Activated CD4-positive, alpha-beta T cell treated with anti-CD3 and anti-CD28 coated beads, Interleukin-2, amount 50 U/mL, for 4 hours (primary cell): ENCODE results near the gene FGF22.

Experiments used
- DNase-seq, 2 experiments: peaks; one replicate each; pipeline ENCODE4 v3.0.0-alpha.2; 2020

Gene FGF22

DNA sequence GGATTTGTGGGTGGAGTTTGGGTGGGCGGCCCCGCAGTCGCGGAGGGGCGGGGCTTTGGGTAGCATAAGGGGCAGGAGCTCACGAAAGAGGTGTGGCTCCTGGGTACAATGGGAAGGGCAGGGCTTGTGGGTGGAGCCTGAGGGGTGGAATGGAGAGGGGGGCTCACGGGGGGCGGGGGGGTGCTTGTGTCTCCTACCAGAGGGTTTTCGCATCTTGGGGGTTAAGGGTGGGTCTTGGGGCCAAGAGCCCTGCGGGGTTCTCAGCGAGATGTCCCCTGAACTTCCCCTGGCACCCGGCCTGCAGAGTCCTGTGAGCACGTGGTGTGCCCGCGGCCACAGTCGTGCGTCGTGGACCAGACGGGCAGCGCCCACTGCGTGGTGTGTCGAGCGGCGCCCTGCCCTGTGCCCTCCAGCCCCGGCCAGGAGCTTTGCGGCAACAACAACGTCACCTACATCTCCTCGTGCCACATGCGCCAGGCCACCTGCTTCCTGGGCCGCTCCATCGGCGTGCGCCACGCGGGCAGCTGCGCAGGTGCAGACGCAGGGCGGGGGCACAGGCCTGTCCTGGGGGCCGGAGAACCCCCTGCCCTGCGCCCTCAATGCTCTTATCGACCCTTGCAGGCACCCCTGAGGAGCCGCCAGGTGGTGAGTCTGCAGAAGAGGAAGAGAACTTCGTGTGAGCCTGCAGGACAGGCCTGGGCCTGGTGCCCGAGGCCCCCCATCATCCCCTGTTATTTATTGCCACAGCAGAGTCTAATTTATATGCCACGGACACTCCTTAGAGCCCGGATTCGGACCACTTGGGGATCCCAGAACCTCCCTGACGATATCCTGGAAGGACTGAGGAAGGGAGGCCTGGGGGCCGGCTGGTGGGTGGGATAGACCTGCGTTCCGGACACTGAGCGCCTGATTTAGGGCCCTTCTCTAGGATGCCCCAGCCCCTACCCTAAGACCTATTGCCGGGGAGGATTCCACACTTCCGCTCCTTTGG lies 41.6 kb downstream of the FGF22 start:
- peak in 1 of 2 experiments; percentile 14 for DNase-seq

DNA sequence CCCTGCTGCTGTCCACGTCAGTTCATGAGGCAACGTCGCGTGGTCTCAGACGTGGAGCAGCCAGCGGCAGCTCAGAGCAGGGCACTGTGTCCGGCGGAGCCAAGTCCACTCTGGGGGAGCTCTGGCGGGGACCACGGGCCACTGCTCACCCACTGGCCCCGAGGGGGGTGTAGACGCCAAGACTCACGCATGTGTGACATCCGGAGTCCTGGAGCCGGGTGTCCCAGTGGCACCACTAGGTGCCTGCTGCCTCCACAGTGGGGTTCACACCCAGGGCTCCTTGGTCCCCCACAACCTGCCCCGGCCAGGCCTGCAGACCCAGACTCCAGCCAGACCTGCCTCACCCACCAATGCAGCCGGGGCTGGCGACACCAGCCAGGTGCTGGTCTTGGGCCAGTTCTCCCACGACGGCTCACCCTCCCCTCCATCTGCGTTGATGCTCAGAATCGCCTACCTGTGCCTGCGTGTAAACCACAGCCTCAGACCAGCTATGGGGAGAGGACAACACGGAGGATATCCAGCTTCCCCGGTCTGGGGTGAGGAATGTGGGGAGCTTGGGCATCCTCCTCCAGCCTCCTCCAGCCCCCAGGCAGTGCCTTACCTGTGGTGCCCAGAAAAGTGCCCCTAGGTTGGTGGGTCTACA lies 43.1 kb downstream of the FGF22 start:
- DNase-seq: no peak

DNA sequence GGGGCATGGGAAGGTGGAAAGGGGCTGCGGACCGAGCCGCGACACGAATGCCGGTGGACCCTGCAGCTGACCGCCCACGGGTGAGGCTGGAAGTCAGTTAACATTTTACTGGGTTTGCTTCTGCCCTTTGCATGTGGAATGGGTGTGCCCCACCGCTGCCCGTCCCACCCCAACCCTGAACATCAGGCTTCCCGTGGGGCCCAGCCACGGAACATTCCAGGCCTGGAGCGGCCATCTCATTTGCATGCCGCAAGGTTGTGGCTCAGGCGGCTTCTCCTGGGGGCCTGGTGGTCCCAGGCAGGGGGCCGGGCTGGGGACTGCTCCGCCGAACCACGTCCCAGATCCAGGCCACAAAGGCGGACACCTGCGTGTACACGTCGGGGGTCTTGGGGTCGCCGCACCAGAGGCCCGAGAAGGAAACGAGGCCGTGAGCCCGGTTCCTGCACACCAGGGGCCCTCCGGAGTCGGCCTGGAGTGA lies 45.8 kb downstream of the FGF22 start:
- no peak for DNase-seq

DNA sequence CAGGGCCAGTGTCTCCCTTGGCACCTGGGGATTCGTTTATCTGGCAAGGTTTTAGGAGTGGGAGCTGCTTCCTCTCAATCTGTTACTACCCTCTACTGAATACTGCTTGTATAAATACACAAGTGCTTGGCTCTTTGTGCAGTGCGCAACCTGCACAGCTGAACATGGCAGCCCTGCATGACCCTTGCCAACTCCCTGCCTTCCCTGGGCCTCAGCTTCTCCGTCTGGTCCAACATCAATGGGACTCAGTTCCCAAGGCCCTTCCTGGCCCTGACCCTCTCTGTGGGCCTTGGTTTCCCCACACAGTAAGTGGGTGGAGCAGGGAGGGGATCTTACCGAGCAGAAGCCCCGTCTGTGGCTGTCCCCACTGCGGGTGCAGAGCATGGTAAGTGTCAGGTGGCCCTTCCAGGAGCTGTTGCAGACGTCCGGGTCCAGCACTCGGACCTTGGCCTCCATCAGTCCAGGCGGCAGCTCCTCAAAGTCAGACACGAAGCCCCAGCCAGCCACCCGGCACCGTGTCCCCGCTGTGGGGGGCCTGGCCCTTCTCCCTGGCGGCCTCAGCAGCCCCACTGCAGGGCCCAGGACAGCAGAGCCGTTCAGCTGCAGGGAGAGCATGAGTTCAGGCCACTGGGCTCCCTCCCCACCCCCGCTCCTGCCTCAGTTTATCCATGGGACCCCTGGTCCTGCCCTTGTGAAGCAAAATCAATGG lies 47.1 kb downstream of the FGF22 start:
- DNase-seq: no peak

DNA sequence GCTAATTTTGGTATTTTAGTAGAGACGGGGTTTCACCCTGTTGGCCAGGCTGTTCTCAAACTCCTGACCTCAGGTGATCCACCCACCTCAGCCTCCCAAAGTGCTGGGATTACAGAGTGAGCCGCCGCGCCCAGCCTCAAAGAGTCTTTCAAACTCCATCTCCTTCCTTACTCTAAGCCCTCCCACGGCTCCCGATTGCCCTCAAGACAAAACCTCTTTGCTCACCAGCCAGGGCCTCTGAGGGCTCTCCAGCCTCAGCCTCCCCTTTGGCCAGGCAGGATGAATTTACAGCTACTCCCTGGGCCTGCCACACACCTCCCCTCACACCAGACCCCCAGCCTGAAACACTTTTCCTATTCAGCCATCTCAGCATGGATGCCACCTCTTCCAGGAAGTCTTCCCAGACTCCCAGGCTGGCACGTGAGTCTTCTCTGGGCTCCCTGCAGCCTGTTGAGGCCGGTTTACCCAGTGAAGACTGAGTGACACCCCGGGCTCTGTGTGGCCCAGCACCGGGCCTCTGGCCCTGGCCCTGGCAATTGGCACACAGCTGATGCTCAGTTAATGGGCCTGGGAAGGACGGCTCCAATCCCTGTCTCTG lies 48.0 kb downstream of the FGF22 start:
- no peak for DNase-seq

DNA sequence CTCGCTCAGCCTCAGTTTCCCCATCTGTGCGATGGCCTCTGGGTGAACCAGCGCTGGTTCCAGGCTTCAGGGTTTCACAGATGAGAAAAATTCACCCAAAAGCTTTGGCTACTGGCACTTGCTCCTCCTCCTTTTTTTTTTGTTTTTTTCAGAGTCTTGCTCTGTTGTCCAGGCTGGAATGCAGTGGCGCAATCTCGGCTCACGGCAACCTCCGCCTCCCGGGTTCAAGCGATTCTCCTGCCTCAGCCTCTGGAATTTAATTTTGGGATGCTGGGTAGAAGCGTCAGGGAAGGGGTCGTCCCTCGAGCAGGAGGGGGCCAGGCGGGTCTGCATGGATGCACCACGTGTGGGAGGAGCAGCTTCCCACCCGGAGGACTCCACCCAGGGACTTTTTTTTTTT lies 48.5 kb downstream of the FGF22 start:
- DNase-seq: no peak

DNA sequence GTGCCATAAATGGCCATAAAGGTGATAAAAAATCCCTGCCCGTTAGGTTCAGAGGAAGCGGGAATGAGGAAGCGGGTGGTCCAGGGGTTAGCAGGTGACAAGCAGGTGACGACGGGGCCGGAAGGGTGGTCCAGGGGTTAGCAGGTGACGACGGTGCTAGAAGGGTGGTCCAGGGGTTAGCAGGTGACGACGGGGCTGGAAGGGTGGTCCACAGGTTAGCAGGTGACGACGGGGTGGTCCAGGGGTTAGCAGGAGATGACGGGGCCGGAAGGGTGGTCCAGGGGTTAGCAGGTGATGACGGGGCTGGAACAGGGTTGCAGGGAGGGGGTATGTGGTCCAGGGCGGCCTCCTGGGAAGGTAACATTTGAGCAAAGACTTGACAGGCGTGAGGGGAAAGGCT lies 49.3 kb downstream of the FGF22 start:
- no peak for DNase-seq

DNA sequence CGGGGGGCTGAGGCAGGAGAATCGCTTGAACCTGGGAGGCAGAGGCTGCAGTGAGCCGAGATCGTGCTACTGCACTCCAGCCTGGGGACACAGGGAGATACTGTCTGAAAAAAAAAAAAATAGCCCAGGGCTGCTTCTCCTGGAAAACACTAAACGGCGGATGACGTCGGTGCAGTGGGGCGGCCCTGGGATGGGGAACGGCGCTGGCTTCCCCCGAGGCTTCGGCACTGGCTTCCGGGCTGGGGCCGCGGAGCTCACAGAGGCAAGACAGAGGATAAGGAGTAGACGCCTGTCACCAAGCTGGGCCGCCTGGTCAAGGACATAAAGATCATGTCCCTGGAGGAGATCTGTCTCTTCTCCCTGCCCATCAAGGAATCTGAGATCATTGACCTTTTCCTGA lies 50.5 kb downstream of the FGF22 start:
- DNase-seq: no peak
